ENCODE results near the gene MFSD12.

Gene MFSD12

GRCh38 chr19:3557461-3558248 lies at the start of gene MFSD12:
Gene MFSD12 (minus strand): TSS chr19:3557586. CDS start chr19:3557403, 183 bp downstream.
- DNase-seq, result peak; percentile 76

GRCh38 chr19:3606690-3607289 lies 49.4 kb upstream of the MFSD12 start, which contains the start of gene TBXA2R:
Gene TBXA2R (minus strand): TSS chr19:3606875. CDS start chr19:3600634, 6,241 bp downstream.
- peak; percentile 6 for DNase-seq

- DNase-seq, result peak; percentile 44
These were observed 48.8 kb upstream of the MFSD12 start for GRCh38 chr19:3606174-3606689.

GRCh38 chr19:3605770-3606169 lies 48.4 kb upstream of the MFSD12 start:
- no peak for DNase-seq

- no peak for DNase-seq
These were observed 48.0 kb upstream of the MFSD12 start for GRCh38 chr19:3605361-3605760.

GRCh38 chr19:3604987-3605343 lies 47.6 kb upstream of the MFSD12 start:
- DNase-seq, result no peak

- DNase-seq, result no peak
These were observed 47.0 kb upstream of the MFSD12 start for GRCh38 chr19:3604227-3604986.

GRCh38 chr19:3603121-3603811 lies 45.9 kb upstream of the MFSD12 start:
- DNase-seq, result no peak

- DNase-seq, result no peak
These were observed 43.6 kb upstream of the MFSD12 start for GRCh38 chr19:3601021-3601420.

- DNase-seq, result no peak
These were observed 42.4 kb upstream of the MFSD12 start for GRCh38 chr19:3599776-3600187.

- DNase-seq, result no peak
These were observed 38.2 kb upstream of the MFSD12 start for GRCh38 chr19:3595521-3596061.

- no peak for DNase-seq
These were observed 35.8 kb upstream of the MFSD12 start for GRCh38 chr19:3593156-3593555.

GRCh38 chr19:3591876-3592613 lies 34.7 kb upstream of the MFSD12 start:
- DNase-seq, result no peak

- DNase-seq, result no peak
These were observed 33.7 kb upstream of the MFSD12 start for GRCh38 chr19:3590991-3591659.

GRCh38 chr19:3589949-3590348 lies 32.6 kb upstream of the MFSD12 start:
- DNase-seq, result no peak

GRCh38 chr19:3589439-3589838 lies 32.1 kb upstream of the MFSD12 start:
- DNase-seq, result no peak

GRCh38 chr19:3586707-3587346 lies 29.4 kb upstream of the MFSD12 start:
- no peak for DNase-seq

- DNase-seq, result no peak
These were observed 28.8 kb upstream of the MFSD12 start for GRCh38 chr19:3586127-3586626.

GRCh38 chr19:3585301-3586126 lies 28.1 kb upstream of the MFSD12 start, which contains the start of gene GIPC3:
Gene GIPC3 (plus strand): TSS chr19:3585478. CDS start chr19:3585598, 120 bp downstream.
- no peak for DNase-seq
